ENCODE results near the gene CCT8.

GRCh38 chr21:29102791-29103257, 29.4 kb upstream of the CCT8 start:
- no peak for TF ChIP-seq REST (IDR thresholded peaks at IDR 0.05; ENCODE audit: insufficient read depth in 1 of 2, low read depth in 2 of 2, low read length in 2 of 2)
- TF ChIP-seq TAF1 (IDR thresholded peaks at IDR 0.05; ENCODE audit: borderline replicate concordance, insufficient read depth, low read length): no peak
- TF ChIP-seq POLR2AphosphoS5 (IDR thresholded peaks at IDR 0.05; ENCODE audit: low read depth, low read length): no peak
- no peak for TF ChIP-seq SIN3A (IDR thresholded peaks at IDR 0.05; ENCODE audit: borderline replicate concordance, insufficient read depth, low read length)

Measured in PFSK-1 (cell line).